Middle frontal gyrus (tissue), 1 donor: ENCODE measurements around the gene CREG2.

Experiments used
- DNase-seq: peaks from one replicate; pipeline ENCODE4 v3.0.0-alpha.2; 2015; ENCODE audit warnings: low spot score; ENCODE audit errors: extremely low spot score

Gene CREG2

GRCh38 chr2:101410114-101410513, 22.8 kb upstream of the CREG2 start:
- no peak for DNase-seq

GRCh38 chr2:101409699-101410098, 22.4 kb upstream of the CREG2 start:
- no peak for DNase-seq

DNA sequence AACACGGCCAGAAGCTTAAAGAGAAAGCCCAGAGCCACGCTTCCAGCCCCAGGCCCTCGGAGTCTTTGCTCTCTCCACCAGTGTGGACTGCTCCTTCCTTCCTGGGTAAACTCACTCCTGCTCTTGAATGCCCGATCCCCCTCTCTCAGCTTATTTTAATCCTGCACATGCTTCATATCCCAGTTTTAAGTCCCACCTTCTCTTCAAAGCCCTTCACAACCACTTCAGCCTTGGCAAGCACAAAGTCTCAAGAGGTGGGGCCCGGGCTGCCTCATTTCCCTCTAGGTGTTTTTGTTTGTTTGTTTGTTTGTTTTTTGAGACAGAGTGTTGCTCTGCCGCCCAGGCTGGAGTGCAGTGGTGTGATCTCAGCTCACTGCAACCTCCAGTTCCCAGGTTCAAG, 21.6 kb upstream of the CREG2 start:
- DNase-seq: no peak

DNA sequence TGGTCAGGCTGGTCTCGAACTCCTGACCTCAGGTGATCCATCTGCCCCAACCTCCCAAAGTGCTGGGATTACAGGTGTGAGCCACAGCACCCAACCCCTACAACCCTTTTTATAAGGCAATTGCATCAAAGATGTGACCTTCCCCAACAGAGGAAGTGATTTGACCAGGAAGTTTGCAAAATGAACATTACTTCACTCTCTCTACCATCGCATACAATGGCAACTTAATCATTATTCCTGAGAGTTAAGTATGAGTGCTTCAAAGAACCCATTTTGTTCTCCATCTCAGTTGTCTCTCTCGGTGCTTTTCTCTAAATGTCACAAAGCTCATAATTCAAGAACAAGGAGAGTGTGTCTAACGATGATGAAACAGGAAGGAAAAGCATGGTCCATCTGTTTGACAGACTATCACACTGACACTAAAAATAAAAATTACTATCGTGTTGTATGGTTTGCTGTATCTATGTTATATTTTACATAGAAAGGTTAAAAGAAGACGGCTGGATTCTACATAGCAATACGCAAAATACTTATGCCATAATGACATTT, 18.1 kb upstream of the CREG2 start:
- DNase-seq: no peak

- DNase-seq: no peak
Observed at GRCh38 chr2:101403745-101404144, 16.4 kb upstream of the CREG2 start.

GRCh38 chr2:101402630-101403029, 15.3 kb upstream of the CREG2 start:
- no peak for DNase-seq

GRCh38 chr2:101401906-101402305, 14.6 kb upstream of the CREG2 start:
- no peak for DNase-seq

- DNase-seq: no peak
Observed at GRCh38 chr2:101401326-101401665, 14.0 kb upstream of the CREG2 start.

GRCh38 chr2:101400506-101401325, 13.4 kb upstream of the CREG2 start:
- DNase-seq: no peak

DNA sequence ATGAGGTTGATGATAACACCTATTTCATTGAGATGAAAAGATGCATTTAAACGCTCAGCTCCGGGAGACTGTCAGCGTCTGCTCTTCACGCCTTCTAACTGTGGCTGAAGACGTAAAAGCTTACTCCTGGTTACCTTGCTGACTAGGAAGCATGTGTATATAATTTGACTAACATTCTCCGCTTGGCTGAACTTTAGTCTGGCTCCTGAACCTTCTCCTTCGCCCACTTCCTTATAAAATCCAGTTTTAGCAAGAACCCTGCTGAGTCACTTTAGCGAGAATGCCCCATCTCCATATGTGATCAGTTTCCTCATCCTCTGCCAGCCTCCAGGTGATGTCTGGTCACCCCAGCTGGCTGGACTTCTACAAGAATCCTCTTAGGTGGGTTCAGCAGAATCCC, 12.7 kb upstream of the CREG2 start:
- no peak for DNase-seq

GRCh38 chr2:101399021-101399799, 11.9 kb upstream of the CREG2 start:
- DNase-seq: no peak

DNA sequence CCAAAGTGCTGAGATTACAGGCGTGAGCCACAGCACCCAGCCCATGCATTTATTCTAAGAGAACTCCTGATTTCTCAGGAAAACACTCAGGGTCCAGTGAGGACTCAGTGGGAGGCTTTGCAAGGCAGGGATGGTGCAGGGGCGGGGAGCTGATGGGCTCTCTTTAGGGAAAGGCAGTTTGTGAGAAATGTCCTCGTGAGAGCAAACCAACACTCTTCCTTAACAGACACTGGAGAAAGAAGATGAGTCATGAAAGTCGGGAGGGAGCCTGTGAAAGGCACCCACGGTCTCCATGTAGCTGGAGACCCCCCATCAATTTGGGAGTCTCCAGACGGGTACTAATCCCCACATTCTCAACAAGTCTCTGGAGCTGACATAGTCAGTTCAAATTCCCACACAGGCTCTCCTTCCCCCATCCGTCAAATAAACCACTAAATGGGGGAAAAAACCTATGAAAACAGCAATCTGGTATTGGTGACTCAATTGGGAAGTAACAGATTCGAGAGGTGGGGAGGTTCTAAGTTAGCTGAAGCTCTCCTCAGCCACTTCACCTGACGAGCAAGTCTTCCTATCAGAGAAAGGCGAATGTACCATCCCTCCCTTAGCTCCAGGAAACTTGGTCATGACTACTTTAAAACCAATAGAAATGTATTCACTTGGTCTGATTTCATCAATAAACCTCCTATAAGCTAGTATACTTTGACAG, 11.0 kb upstream of the CREG2 start:
- no peak for DNase-seq

DNA sequence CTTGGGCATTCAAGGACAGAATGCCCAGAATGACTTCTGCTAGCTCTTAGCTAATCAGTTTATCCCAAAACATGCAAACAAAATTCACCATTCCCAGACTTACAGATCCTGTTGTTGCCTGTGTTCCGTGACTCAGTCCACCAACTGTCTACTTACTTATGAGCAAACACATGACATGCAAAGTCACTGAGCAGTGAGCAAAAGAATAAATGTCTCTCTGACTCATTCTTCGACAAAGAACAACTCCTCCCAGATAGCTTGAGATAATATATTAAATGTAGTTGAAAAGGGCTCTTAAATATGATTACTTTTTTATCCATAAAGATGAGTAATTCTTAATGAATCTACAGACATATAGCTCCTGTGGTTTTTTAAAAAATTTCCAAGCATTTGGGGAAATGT, 9.0 kb upstream of the CREG2 start:
- DNase-seq: no peak

DNA sequence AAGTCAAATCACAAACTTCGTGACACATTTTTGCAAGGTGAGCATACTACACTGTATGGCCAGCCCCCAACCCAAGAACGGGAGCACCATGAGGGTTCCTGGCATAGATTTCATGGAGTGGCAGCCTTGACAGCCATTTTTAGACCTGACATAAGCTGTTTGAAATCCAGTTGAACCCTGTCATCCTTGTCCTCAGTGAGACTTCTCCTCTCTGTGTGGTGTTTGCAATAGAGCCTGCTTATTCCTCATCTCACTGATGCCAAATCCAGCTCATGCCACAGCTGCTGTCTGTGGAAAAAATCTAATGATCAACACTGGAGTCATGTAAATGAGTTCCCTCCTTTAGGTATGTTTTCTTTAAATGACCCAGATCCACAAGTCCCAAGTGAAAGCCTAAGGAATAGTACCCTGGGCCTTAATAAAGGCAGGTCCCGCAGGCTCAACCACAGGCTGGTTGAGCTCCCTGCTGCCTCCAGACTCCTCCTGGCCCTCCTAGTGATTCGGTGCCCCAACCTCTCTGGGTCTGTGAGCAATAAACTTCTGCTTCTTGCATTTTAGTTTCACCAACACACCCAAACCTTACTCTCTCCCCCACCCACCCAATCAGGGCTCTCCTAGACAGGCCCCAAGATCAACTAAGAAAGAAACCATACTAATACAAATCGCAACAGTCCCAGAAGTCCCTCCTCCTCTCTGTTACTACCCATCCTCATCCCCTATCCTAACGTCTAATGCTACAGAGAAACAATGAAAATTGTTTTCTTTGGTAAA, 8.4 kb upstream of the CREG2 start:
- DNase-seq: no peak

- no peak for DNase-seq
Observed at GRCh38 chr2:101388232-101388631, 929 bp upstream of the CREG2 start.

GRCh38 chr2:101386599-101387150, 628 bp downstream of the CREG2 start:
- no peak for DNase-seq

- DNase-seq: no peak
Observed at GRCh38 chr2:101383016-101383541, 4.2 kb downstream of the CREG2 start.

DNA sequence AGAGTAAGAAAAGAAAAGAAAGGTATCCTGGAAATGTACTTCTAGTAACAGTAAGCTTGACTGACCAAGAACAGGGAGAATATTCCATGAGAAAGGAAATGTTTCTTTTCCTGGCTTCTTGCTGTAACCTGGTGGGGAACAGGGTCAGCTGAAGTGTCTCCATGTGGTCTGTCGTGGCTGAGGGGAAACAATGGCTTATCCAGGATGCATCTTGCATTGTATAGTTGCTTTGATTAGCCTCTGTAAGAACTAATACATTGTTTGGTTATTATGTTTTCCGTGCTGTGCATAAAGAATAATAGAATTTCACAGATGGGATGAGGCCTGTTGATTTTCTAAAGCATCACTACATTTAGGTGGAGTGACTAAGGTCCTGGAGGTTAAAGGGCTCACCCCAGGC, 4.9 kb downstream of the CREG2 start:
- no peak for DNase-seq

GRCh38 chr2:101380376-101380775, 6.9 kb downstream of the CREG2 start:
- DNase-seq: no peak

- DNase-seq: no peak
Observed at GRCh38 chr2:101379091-101379490, 8.2 kb downstream of the CREG2 start.

DNA sequence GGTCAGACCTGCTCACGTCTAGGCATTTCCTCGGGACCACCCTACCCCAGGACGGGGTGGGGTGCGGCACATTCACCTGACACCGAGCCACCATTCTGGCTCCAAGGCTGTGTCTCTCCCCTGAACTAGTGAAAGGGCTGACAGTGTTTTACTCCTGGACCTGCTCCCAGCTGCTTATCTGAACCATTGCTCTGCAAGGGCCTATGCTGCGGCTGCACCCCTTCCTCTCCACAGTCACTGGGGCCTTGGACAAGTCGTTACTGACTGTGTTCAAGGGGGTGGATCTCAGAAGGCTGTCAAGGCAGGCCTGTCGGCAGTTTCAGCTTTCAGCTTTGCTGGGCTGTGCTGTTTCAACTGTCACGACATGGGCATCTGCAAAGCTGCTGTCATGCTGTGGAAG, 11.7 kb downstream of the CREG2 start:
- DNase-seq: no peak
